H1 (cell line): ENCODE data around the gene ARHGAP32. TPM values are rescaled to one million over a fixed set of nuclear protein-coding genes. Genes with fewer than 3 reads are reported as not detected.
A peak's percentile ranks its signal among the peaks of the same experiment; 100 is the strongest.

Experiments used
- CTCF ChIA-PET: fragments of 300-600 bp; sonication (Branson Sonifier 250); formaldehyde crosslinking; loops from one replicate; lab custom pipeline; 2021; ENCODE audit not compliant: partially characterized antibody; lab: Charles Lee
- POLR2A ChIA-PET: fragments of 300-600 bp; sonication (Branson Sonifier 250); formaldehyde crosslinking; loops from one replicate; lab custom pipeline; 2021; ENCODE audit warnings: inconsistent platforms; ENCODE audit not compliant: partially characterized antibody; lab: Charles Lee
- DNase-seq, 2 experiments: peaks; one replicate each; pipeline versions ENCODE4 v3.0.0 to v3.0.0-alpha.2; 2010 to 2022; ENCODE audit warnings: low spot score in 2 of 2, low read depth in 1 of 2, mixed read lengths in 1 of 2
- FAIRE-seq: peaks from 2 replicates; lab custom pipeline; 2011; peaks lifted over from hg19 to GRCh38; lab: Jason Lieb, UNC
- H2AFZ ChIP-seq: 2 replicates; pipeline ENCODE4 v1.8.1; 2012; ENCODE audit warnings: low read length, inconsistent platforms
- H2AK5ac ChIP-seq: 2 replicates; pipeline ENCODE4 v1.6.1; 2013; ENCODE audit warnings: low read depth, low read length
- H2BK120ac ChIP-seq: replicated peaks from 2 replicates; pipeline ENCODE3; 2013; ENCODE audit warnings: low read depth, low read length, inconsistent platforms
- H2BK12ac ChIP-seq: 2 replicates; pipeline ENCODE4 v1.6.1; 2013; ENCODE audit warnings: low read depth, low read length
- H2BK15ac ChIP-seq: 2 replicates; pipeline ENCODE4 v1.6.1; 2013; ENCODE audit warnings: low read length
- H2BK20ac ChIP-seq: 2 replicates; pipeline ENCODE4 v1.6.1; 2013; ENCODE audit warnings: low read length
- H2BK5ac ChIP-seq: 2 replicates; pipeline ENCODE4 v1.6.1; 2013; ENCODE audit warnings: low read depth, low read length
- H3K14ac ChIP-seq: 2 replicates; pipeline ENCODE4 v1.6.1; 2013; ENCODE audit warnings: inconsistent platforms; ENCODE audit not compliant: insufficient read length
- H3K18ac ChIP-seq: 2 replicates; pipeline ENCODE4 v1.6.1; 2013; ENCODE audit warnings: low read length; ENCODE audit errors: extremely low read depth
- H3K23ac ChIP-seq: 2 replicates; pipeline ENCODE4 v1.6.1; 2013; ENCODE audit warnings: inconsistent platforms; ENCODE audit not compliant: insufficient read length
- H3K23me2 ChIP-seq: 2 replicates; pipeline ENCODE4 v1.6.1; 2013; ENCODE audit warnings: low read depth, low read length
- H3K27ac ChIP-seq: 2 replicates; pipeline ENCODE4 v1.6.1; 2011; ENCODE audit warnings: low read depth, low read length, inconsistent platforms
- H3K27me3 ChIP-seq, 4 experiments: replicated peaks in 1 of 4; 1 replicate in 1 of 4; 2 replicates in 3 of 4; pipeline versions ENCODE4 v1.6.1 to v1.8.1; 2011 to 2013; ENCODE audit warnings: low read length in 3 of 4, mild to moderate bottlenecking in 3 of 4, inconsistent platforms in 2 of 4, mixed read lengths in 2 of 4, moderate library complexity in 1 of 4; ENCODE audit not compliant: control insufficient read depth in 3 of 4, insufficient read depth in 3 of 4; ENCODE audit errors: extremely low read depth in 1 of 4
- H3K36me3 ChIP-seq, 4 experiments: 2 replicates each; pipeline versions ENCODE4 v1.6.1 to v1.8.1; 2011 to 2013; ENCODE audit warnings: mild to moderate bottlenecking in 4 of 4, low read length in 3 of 4, moderate library complexity in 2 of 4, control low read depth in 1 of 4, inconsistent platforms in 1 of 4; ENCODE audit not compliant: insufficient read depth in 4 of 4, control insufficient read depth in 2 of 4
- H3K4ac ChIP-seq: replicated peaks from 2 replicates; pipeline ENCODE3; 2013; ENCODE audit warnings: low read length, low read depth, mixed read lengths, inconsistent platforms; ENCODE audit not compliant: insufficient read length
- H3K4me1 ChIP-seq, 4 experiments: replicated peaks in 1 of 4; 1 replicate in 1 of 4; 2 replicates in 3 of 4; pipeline versions ENCODE4 v1.6.1 to v1.8.1; 2011 to 2013; ENCODE audit warnings: low read length in 3 of 4, inconsistent platforms in 2 of 4, mixed read lengths in 1 of 4; ENCODE audit not compliant: insufficient read depth in 4 of 4, control insufficient read depth in 3 of 4
- H3K4me2 ChIP-seq, 2 experiments: 2 replicates each; pipeline versions ENCODE4 v1.6.1 to v1.8.1; 2011 to 2013; ENCODE audit warnings: low read depth in 2 of 2, low read length in 2 of 2, control low read depth in 1 of 2, inconsistent platforms in 1 of 2, mild to moderate bottlenecking in 1 of 2; ENCODE audit not compliant: insufficient read depth in 1 of 2
- H3K4me3 ChIP-seq, 4 experiments: fragments of 200-600, 300-600 bp in 1 of 4; sonication (generic), shearing (Covaris generic), sonication (Bioruptor Twin) in 1 of 4; 2 replicates each; pipeline versions ENCODE4 v1.5.1 to v1.8.1; 2011 to 2016; ENCODE audit warnings: low read length in 4 of 4, low read depth in 3 of 4, control low read depth in 2 of 4, inconsistent platforms in 2 of 4, mild to moderate bottlenecking in 2 of 4, mixed read lengths in 1 of 4, moderate library complexity in 1 of 4; ENCODE audit not compliant: insufficient read depth in 2 of 4; ENCODE audit errors: extremely low read depth in 1 of 4
- H3K56ac ChIP-seq: replicated peaks from 2 replicates; pipeline ENCODE3; 2013; ENCODE audit warnings: low read depth, mild to moderate bottlenecking, mixed read lengths, low read length, inconsistent platforms; ENCODE audit not compliant: insufficient read length
- H3K79me1 ChIP-seq: 2 replicates; pipeline ENCODE4 v1.6.1; 2013; ENCODE audit warnings: low read depth, low read length, control low read depth
- H3K79me2 ChIP-seq, 2 experiments: 2 replicates each; pipeline versions ENCODE4 v1.6.1 to v1.8.1; 2012 to 2013; ENCODE audit warnings: low read length in 2 of 2, mild to moderate bottlenecking in 2 of 2, inconsistent platforms in 1 of 2; ENCODE audit not compliant: insufficient read depth in 2 of 2, control insufficient read depth in 1 of 2
- H3K9ac ChIP-seq, 4 experiments: replicated peaks in 1 of 4; 1 replicate in 1 of 4; 2 replicates in 3 of 4; pipeline versions ENCODE4 v1.6.1 to v1.8.1; 2011 to 2013; ENCODE audit warnings: low read depth in 3 of 4, low read length in 3 of 4, control low read depth in 2 of 4, mild to moderate bottlenecking in 2 of 4, moderate library complexity in 2 of 4, inconsistent platforms in 1 of 4; ENCODE audit errors: extremely low read depth in 1 of 4
- H3K9me3 ChIP-seq, 2 experiments: 2 replicates each; pipeline versions ENCODE4 v1.6.1 to v1.8.1; 2012 to 2013; ENCODE audit warnings: mild to moderate bottlenecking in 2 of 2, moderate library complexity in 2 of 2, control low read depth in 1 of 2, inconsistent platforms in 1 of 2, low read depth in 1 of 2, low read length in 1 of 2, mixed read lengths in 1 of 2; ENCODE audit not compliant: insufficient read depth in 2 of 2
- H4K20me1 ChIP-seq, 2 experiments: replicated peaks in 1 of 2; 2 replicates each; pipeline versions ENCODE3 to v1.8.1; 2011 to 2013; ENCODE audit warnings: inconsistent platforms in 2 of 2, low read length in 2 of 2, mild to moderate bottlenecking in 1 of 2; ENCODE audit not compliant: insufficient read depth in 2 of 2, control insufficient read depth in 1 of 2
- H4K5ac ChIP-seq: 2 replicates; pipeline ENCODE4 v1.6.1; 2013; ENCODE audit warnings: low read length, low read depth, mixed read lengths, inconsistent platforms; ENCODE audit not compliant: insufficient read length
- H4K8ac ChIP-seq: 2 replicates; pipeline ENCODE4 v1.8.0; 2013; ENCODE audit warnings: mild to moderate bottlenecking, moderate library complexity, low read length, inconsistent platforms; ENCODE audit not compliant: insufficient read depth; ENCODE audit errors: extremely low read depth
- H4K91ac ChIP-seq: replicated peaks from 2 replicates; pipeline ENCODE3; 2013; ENCODE audit warnings: low read length, mixed read lengths, inconsistent platforms; ENCODE audit not compliant: insufficient read length
- KDM1A ChIP-seq: fragments of 200-600, 300-600 bp; sonication (generic); IDR thresholded peaks from 2 replicates; pipeline ENCODE4 v1.7.1; 2016; ENCODE audit warnings: mild to moderate bottlenecking, low read length, borderline replicate concordance
- MAFK ChIP-seq: IDR thresholded peaks from 2 replicates; pipeline ENCODE4 v1.6.1; 2012; ENCODE audit warnings: low read depth, mild to moderate bottlenecking, improper control_type of control experiment, low read length
- polyA plus RNA-seq, 7 experiments: library from polyadenylated mRNA; depleted of rRNA in 3 of 7; stranded (reverse) in 5 of 7; unstranded in 2 of 7; fragments of >200 nt in 5 of 7; fragments of 200-250 nt in 2 of 7; gene quantifications; 1 replicate in 5 of 7; 2 replicates in 1 of 7; 4 replicates in 1 of 7; pipeline versions ENCODE4 v1.2.1 to v1.2.3, GENCODE V29; 2011 to 2013; ENCODE audit warnings: missing spikeins in 2 of 7, mixed read lengths in 2 of 7
- total RNA-seq: library from RNA; stranded (reverse); fragmentation: NEBNext Ultra II Directional; extraction: Animal tissue kit (Norgen Biotek cat#: 25700); gene quantifications from 2 replicates; pipeline ENCODE4 v1.2.1, GENCODE V29; 2021

Gene ARHGAP32
- total and polyA plus RNA-seq, 2 of the 8 experiments (the other 6 are each of a cell fraction or from before 2014, with no cell fraction given): 13.7 to 30.0 TPM

GRCh38 chr11:129063118-129063517, 129.0 kb downstream of the ARHGAP32 start:
- no peak overlapping the region for H2BK12ac ChIP-seq
- H3K9ac ChIP-seq: no peak overlapping the region
- H3K23me2 ChIP-seq: no peaks in the 10 kb centered on the region
- no peak for DNase-seq
- no peak overlapping the region for H3K18ac ChIP-seq
- no peak overlapping the region for H3K4me2 ChIP-seq
- H4K91ac ChIP-seq: no peak overlapping the region
- no peaks in the 10 kb centered on the region for H3K79me1 ChIP-seq
- no peak overlapping the region for H3K23ac ChIP-seq
- H2AK5ac ChIP-seq: no peak overlapping the region
- no peak overlapping the region for H3K27ac ChIP-seq
- no peak overlapping the region for H2BK5ac ChIP-seq
- H3K27me3 ChIP-seq: no peaks in the 10 kb centered on the region
- ChIA-PET POLR2A (no interaction called here), CTCF (no interaction called here)
- H3K4ac ChIP-seq: no peak overlapping the region
- H2BK120ac ChIP-seq: no peak overlapping the region
- H3K56ac ChIP-seq: no peak overlapping the region
- H3K14ac ChIP-seq: no peak overlapping the region
- no peak overlapping the region for H2AFZ ChIP-seq
- FAIRE-seq: no peak
- no peaks in the 10 kb centered on the region for H3K9me3 ChIP-seq
- H4K8ac ChIP-seq: no peak overlapping the region
- no peak overlapping the region for H2BK15ac ChIP-seq
- H3K4me1 ChIP-seq: no peaks in the 10 kb centered on the region
- no peak overlapping the region for H4K5ac ChIP-seq
- no peak overlapping the region for H3K4me3 ChIP-seq
- H3K79me2 ChIP-seq: no peaks in the 10 kb centered on the region
- peaks cover 0 to 9% (median 0%) of the 10 kb centered on the region in 4 experiments; a peak in 4 of 8 replicates for H3K36me3 ChIP-seq
- H2BK20ac ChIP-seq: no peak overlapping the region
- TF ChIP-seq MAFK (peak; percentile 45; the same call in 1 of the 2 replicates), KDM1A (no peak)
- TF ChIP-seq, all 59 proteins: peak for 1
- peaks cover 0 to 1% of the 10 kb centered on the region in 2 experiments for H4K20me1 ChIP-seq
